GM21367 (cell line): ENCODE measurements around the gene PTGDS.
"Not testable (repeated sequence)": the region's sequence is repeated elsewhere in the genome, so short reads cannot be mapped to it uniquely, and the experiment has no call there.

Experiments
- ATAC-seq: cut with Tn5 transposase; IDR thresholded peaks from one replicate; pipeline ENCODE4 v1.9.1; 2021; ENCODE audit not compliant: unreplicated experiment

PTGDS gene

GRCh38 chr9:136985853-136986252 is 8.5 kb downstream of the PTGDS start:
- ATAC-seq = no peak

GRCh38 chr9:136988872-136989271 is 11.6 kb downstream of the PTGDS start:
- no peak for ATAC-seq

DNA sequence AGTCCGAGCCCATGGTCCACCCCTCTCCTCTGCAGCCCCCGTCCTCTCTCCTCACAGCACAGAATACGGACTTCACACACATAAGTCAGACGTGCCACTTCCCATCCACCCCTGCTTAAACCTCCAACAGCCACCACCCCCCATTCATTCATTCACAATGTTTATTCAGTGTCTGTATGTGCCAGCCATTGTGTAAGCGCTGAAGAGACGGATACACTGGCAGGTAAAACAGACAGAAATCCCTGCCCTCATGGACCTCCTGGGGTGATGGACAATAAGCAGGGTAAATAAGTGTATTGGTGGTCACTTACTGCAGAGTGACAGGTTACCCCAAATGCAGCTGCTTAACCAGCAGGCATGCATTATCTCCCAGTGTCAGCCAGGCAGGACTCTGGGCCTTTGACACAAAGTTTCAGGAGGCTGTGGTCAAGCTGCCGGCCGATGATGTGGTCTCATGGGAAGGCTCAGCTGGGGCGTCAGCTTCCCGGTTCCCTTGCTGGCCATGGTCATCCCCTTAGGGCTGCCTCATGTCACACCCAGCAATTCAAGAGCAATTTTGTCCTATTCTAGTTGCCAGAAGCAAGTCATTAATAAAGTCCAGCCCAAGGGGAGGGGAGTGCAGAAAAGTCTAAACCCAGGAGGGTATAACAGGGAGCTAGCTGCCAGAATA is 13.1 kb downstream of the PTGDS start:
- ATAC-seq = no peak

GRCh38 chr9:136991993-136992818 is 14.9 kb downstream of the PTGDS start, which contains the start of gene PAXX:
TSS of gene PAXX (plus strand) at chr9:136992422. CDS start at chr9:136992444, 22 bp downstream.
- peak; percentile 66 for ATAC-seq

DNA sequence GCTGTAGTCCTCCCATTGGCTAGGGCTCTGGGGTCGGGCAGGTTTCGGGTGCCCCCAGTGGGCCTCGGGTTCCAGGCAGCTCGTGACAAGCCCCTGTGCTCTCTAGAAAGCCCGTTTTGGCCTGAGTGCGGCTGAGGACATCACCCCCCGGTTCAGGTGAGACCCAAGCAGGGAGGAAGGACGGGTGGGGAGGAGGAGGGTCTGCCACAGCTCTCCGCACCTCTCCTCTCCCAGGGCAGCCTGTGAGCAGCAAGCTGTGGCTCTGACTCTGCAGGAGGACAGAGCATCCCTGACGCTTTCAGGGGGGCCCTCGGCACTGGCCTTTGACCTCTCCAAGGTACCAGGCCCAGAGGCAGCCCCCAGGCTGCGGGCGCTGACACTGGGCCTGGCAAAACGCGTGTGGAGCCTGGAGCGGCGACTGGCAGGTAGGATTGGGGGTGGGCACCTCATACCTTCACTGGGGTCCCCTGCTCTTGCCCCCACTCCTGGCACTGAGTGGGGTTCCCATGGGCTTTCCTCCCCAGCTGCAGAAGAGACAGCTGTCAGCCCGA is 15.6 kb downstream of the PTGDS start:
- ATAC-seq = no peak

DNA sequence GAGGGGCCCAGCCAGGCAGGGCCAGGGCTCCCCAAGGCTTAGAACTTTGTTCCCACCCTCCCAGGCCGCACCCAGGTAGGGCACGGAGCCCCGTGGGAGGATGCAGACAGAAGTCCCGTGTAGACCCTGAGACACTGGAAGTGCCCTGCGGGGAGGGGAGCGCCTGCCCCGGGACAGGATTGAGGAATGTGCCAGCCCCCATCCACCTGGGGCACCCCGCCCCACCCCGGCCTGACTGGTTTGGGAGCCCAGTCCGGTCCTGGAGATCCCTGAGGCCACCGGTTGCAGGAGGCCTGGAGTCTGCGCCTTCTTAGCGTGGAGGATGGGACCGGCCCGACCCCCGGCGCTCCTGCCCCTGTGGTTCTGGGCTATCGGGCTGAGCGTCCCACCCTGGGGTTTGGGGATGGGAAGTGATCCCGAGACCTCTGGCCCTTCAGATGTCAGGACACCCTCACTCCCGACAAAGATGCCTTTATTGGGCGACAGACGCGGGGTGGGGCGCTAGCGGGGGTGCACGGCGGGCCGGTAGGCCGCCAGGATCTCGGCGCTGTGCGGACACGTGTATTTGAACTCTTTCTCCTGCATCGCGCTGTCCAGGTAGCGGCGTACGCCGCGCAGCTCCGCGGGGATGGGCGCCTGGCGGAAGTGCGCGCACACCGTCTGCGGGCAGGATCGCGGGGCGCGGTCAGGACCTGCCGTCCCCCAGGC is 17.0 kb downstream of the PTGDS start:
- no peak for ATAC-seq

- ATAC-seq = no peak
Measured at GRCh38 chr9:136994888-136995230, 17.6 kb downstream of the PTGDS start.

GRCh38 chr9:136995362-136995761 is 18.1 kb downstream of the PTGDS start:
- no peak for ATAC-seq

DNA sequence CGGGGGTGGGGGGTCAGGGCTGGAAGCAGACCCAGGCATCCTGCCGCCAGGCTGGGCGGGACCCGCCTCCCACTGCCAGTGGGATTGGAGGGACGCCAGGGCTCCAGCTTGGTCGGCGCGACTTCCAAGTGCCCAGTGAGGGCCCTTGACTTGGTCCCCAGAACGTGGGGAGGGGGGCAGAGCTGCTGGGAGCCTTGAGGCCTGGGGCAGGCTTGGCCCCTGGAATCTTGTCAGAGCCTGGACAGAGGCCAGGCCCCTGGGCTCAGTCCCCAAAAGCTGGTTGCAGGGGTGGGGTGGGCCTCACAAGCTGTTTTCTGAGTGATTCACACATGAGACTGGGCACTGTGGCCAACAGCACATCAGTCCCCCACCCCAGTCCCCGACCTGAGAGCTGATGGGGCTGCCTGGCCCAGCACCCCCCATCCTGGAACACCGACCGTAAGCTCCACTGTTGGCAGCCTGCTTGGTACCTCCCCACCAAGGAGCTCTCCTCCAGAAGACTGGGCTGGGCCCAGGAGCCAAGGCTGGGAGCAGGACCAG is 18.5 kb downstream of the PTGDS start:
- no peak for ATAC-seq

- ATAC-seq = no peak
Measured at GRCh38 chr9:136996361-136997292, 19.3 kb downstream of the PTGDS start, which contains the start of gene CLIC3. TSS of gene CLIC3 (minus strand) at chr9:136996568. CDS start at chr9:136996543, 25 bp downstream.

- ATAC-seq = no peak
Measured at GRCh38 chr9:136997371-136997770, 20.1 kb downstream of the PTGDS start.

DNA sequence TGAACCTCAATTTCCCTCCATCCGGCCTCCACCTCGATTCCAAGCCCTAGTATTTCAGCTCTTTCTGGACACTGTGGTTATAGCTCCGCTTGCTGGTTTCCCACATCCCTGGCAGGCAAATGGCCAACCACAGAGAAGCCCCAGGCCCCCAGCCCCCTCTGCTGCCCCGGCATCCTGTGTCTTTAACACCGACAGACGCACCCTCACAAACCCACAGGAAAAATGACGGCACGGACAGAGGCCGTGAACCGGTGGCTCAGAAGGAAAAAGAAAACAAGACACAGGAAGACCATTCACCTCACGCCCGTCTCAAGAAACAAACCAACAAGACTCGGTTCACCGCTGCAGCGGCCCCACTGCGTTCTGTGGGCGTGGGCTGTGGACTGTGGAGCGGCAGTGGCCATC is 20.5 kb downstream of the PTGDS start:
- ATAC-seq = no peak

GRCh38 chr9:137000177-137000930 is 23.1 kb downstream of the PTGDS start:
- peak; percentile 57 for ATAC-seq

DNA sequence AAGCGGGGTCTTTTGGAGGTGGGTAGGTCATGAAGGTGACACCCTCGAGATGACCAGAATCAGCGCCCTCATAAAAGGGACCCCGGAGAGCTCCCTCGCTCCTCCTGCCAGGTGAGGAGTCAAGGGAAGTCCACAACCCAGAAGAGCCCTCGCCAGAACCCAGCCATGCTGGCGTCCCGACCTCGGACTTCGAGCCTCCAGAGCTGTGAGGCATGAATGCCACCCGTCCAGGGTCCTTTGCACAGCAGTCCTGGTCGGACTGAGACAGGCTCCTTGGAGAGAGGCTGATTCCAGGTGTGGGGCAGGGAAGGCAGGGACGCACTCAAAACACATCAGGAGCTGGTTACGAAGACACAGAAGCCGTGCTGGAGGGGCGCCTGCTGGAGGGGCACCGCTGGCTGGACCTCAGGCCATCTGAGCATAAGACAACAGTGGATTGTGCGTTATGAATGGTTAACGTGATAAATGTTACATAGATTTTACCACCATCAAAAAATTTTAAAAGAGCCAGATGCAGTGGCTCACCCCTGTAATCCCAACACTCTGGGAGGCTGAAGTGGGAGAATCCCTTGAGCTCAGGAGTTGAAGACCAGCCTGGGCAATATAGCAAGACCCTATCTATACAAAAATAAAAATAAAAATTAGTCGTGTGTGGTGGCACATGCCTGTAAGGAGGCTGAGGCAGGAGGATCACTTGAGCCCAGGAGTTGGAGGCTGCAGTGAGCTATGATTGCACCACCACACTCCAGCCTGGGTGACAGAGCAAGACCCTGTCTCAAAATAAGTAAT is 24.7 kb downstream of the PTGDS start:
- no peak for ATAC-seq

- no peak for ATAC-seq
Measured at GRCh38 chr9:137002646-137003041, 25.3 kb downstream of the PTGDS start.

GRCh38 chr9:137004285-137004684 is 27.0 kb downstream of the PTGDS start:
- not testable (repeated sequence) for ATAC-seq

DNA sequence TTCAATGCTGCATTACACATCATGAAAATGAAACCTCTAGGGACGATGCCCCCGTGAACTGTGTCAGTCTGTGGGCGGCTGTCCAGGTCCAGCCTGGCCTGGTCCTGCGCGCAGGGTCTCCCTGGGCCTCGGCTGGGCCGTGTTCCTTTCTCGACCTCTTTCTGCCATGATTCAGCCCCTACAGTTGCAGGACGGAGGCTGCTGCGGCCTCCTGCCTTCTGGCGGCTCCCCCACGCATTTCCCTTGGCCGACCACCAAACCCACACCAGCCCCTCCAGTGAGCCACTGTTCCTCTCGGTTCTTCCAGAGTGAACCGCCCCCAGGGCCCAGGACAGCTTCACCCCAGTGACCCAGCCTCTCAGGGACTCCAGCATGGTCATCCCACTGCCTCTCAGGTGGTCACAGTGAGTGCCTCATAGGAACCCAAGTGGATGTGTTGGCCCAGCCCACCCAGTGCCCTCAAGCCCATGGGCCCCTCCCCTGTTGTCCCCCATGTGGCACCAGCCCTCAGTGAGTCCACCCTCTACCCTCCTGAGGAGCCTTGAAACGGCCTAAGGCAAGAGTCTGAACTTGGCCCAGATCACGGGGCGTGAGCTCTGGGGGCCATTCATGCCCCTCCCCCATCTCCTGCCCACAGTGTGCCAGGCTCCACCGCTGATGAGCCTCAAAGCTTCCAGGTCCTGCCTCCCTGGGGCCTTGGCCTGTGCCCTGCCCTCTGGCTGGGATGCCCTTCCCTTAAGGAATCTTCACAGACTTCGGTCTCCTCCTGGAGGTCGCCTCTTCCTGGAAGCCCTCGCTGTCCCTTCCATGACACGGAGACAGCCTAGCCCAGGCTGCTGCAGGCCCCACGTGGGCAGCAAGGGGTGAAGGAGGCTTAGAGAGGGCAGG is 29.1 kb downstream of the PTGDS start:
- no peak for ATAC-seq
